ENCODE measurements around the gene SLAMF1.
"Not testable (repeated sequence)": the region's sequence is repeated elsewhere in the genome, so short reads cannot be mapped to it uniquely, and the experiment has no call there.

SLAMF1 gene

DNA sequence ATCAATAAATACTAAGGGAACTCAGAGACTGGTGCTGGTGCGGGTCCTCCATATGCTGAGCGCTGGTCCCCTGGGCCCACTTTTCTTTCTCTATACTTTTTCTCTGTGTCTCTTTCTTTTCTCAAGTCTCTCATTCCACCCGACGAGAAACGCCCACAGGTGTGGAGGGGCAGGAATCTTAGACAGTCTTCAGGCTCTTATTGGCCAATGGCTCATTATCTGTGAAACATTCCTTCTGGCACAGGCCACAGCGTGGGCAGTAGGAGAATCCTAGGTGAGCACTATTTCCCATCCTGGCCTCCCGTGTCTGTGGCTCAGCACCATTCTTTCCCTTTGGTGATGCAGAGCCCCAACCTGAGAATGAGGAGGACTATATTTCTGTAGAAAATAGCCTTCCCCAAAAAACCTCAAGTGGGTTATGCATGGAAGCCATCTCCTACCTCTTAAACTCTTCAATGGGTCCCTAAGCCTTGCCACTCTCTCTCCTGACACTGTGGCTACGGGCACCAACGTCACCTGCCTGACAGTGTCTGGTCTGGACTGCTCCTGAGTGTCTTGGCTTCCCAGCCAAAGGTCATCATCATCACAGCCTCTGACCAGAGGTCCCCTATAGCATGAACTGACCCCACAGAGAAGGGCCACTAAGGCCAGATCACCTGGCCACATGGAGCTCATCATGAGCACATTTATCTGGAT lies 6.2 kb upstream of the SLAMF1 start:
- Histone ChIP-seq H3K9me3 (no peaks in the 10 kb centered on the region), H3K36me3 (no peaks in the 10 kb centered on the region), H3K4me3 (ENCODE audit: low read depth, low read length) (no peak overlapping the region), H3K4me1 (no peaks in the 10 kb centered on the region), H3K27me3 (no peaks in the 10 kb centered on the region)
- TF ChIP-seq, protein P1, sequence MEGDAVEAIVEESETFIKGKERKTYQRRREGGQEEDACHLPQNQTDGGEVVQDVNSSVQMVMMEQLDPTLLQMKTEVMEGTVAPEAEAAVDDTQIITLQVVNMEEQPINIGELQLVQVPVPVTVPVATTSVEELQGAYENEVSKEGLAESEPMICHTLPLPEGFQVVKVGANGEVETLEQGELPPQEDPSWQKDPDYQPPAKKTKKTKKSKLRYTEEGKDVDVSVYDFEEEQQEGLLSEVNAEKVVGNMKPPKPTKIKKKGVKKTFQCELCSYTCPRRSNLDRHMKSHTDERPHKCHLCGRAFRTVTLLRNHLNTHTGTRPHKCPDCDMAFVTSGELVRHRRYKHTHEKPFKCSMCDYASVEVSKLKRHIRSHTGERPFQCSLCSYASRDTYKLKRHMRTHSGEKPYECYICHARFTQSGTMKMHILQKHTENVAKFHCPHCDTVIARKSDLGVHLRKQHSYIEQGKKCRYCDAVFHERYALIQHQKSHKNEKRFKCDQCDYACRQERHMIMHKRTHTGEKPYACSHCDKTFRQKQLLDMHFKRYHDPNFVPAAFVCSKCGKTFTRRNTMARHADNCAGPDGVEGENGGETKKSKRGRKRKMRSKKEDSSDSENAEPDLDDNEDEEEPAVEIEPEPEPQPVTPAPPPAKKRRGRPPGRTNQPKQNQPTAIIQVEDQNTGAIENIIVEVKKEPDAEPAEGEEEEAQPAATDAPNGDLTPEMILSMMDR (IDR thresholded peaks at IDR 0.05; ENCODE audit: low read depth, low read length): no peak
- no peak for DNase-seq

DNA sequence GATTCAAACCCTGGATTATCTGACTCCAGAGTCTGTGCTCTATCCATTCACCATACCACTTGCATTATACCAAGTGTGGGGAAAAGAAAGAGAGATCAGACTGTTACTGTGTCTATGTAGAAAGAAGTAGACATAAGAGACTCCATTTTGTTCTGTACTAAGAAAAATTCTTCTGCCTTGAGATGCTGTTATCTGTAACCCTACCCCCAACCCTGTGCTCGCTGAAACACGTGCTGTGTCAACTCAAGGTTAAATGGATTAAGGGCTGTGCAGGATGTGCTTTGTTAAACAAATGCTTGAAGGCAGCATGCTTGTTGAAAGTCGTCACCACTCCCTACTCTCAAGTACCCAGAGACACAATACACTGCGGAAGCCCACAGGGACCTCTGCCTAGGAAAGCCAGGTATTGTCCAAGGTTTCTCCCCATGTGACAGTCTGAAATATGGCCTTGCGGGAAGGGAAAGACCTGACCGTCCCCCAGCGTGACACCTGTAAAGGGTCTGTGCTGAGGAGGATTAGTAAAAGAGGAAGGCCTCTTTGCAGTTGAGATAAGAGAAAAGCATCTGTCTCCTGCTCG lies 5.3 kb upstream of the SLAMF1 start:
- not testable (repeated sequence) for H3K36me3 ChIP-seq; H3K9me3 ChIP-seq; DNase-seq; H3K4me3 ChIP-seq (ENCODE audit: low read depth, low read length); H3K4me1 ChIP-seq; H3K27me3 ChIP-seq

DNA sequence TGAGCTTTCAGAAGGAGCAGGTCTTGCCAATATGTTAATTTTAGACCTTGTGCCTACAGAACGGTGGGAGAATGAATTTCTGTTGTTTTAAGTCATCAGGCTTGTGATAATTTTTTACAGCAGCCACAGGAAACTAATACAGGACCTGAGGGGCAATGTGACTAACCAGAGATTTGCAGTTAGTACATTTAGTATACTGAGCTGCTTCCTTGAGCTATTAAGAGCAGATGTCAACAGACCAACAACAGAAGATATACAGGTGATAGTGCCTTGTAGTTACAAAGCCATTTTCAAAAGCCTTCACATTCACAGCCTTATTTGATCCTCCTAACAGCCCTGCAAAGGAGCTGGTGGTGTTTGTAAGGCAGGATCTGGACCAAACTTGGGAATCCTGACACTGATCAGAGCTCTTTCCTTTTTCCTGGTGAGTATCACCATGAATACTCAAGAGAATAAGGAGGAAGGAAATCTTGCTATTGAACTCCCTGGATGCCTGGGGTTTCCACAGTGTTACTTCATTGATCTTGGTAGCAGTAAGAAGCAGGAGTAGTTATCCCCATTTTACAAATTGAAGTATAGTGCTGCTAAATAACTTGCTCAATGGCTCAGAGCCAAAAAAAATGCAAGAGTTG lies 4.7 kb upstream of the SLAMF1 start:
- H3K9me3 ChIP-seq: no peaks in the 10 kb centered on the region
- H3K4me3 ChIP-seq (ENCODE audit: low read depth, low read length): no peak overlapping the region
- TF ChIP-seq, protein P1 (IDR thresholded peaks at IDR 0.05; ENCODE audit: low read depth, low read length): no peak
- DNase-seq: no peak
- no peaks in the 10 kb centered on the region for H3K36me3 ChIP-seq
- no peaks in the 10 kb centered on the region for H3K4me1 ChIP-seq
- H3K27me3 ChIP-seq: no peaks in the 10 kb centered on the region

DNA sequence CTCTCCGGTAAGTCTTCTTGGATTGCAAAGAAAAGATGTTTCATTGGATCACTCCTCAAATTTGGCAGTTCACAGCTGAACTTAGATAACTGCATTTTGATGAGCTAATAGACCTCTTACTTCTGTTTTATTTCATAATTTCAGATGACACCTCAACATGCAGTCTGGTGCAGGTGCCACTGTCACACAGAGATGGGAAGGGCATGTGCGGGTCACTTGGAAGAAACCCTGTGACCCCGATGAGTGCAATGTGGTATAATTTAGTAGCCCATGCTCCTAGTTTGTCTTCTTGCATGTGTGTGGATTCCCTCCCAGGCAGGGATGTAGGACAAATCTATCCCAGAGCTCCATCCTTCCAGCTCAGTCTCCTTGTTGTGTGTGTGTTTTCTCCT lies 481 bp upstream of the SLAMF1 start:
- no peak overlapping the region for H3K4me3 ChIP-seq (ENCODE audit: low read depth, low read length)
- no peak for DNase-seq
- no peaks in the 10 kb centered on the region; the same call in 1 of the 2 replicates for H3K27me3 ChIP-seq
- TF ChIP-seq, protein P1 (IDR thresholded peaks at IDR 0.05; ENCODE audit: low read depth, low read length): no peak
- no peaks in the 10 kb centered on the region for H3K9me3 ChIP-seq
- no peaks in the 10 kb centered on the region for H3K36me3 ChIP-seq
- no peaks in the 10 kb centered on the region for H3K4me1 ChIP-seq

DNA sequence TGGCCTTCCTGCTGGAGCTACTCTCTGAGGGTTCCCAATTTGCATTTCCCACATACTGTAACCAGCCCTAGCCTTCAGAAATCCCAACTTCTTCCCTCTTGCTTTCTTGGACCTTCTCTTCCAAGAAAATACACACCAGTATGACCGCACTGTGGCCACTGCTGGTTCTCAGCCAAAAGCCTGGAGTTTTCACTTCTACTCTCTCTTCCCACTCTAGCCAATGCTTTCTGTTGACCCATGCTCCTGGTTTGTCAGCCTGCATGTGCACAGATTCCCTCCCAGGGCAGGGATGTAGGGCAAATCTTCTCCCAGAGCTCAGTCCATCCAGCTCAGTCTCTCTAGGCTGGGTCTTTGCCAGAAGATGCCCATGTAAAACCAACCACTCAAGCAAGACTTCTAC lies 664 bp downstream of the SLAMF1 start:
- H3K27me3 ChIP-seq: no peaks in the 10 kb centered on the region; the same call in 1 of the 2 replicates
- TF ChIP-seq, protein P1 (IDR thresholded peaks at IDR 0.05; ENCODE audit: low read depth, low read length): no peak
- H3K4me3 ChIP-seq (ENCODE audit: low read depth, low read length): no peak overlapping the region

DNA sequence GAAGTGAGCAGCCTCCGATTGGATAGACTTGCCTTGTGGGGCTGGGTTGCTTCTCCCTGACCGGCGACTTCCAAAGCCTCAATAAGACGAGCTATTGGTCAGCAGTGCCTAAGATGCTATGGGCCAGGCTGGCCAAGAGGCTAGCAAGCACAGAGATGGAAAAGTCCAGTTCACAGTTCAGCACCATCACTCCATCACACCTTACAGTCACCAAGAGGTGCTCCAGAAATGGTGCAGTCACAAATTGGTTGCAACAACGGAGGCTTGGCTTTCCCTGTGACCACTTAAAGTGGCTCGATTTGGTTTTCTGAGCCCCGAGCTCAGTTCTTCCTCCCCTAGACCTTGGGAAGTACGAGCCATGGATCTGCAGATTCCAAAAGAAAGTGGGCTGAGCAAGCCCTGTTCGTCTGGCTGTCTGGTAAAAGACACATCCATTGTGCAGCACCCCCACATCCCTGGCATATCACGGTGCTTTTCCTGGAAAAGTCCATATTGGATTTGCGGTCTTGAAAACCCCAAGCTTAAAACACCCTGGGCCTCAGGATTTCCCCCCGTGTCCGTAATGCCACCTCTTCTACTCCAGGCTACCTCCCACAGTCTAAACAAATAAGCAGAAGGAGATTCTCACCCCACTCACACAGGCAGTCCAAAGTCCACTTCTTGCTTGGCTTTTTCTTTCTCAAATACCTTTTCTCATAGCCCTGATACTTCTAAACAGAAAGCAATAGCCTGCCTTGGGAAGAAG lies 1.3 kb downstream of the SLAMF1 start:
- Histone ChIP-seq H3K9me3 (no peaks in the 10 kb centered on the region), H3K4me3 (ENCODE audit: low read depth, low read length) (no peak overlapping the region), H3K36me3 (no peaks in the 10 kb centered on the region), H3K4me1 (no peaks in the 10 kb centered on the region), H3K27me3 (no peaks in the 10 kb centered on the region; the same call in 1 of the 2 replicates)
- DNase-seq: no peak
- TF ChIP-seq, protein P1 (IDR thresholded peaks at IDR 0.05; ENCODE audit: low read depth, low read length): no peak

More for the DNA sequence above, 664 bp downstream of the SLAMF1 start:
- H3K9me3 ChIP-seq: no peaks in the 10 kb centered on the region
- no peaks in the 10 kb centered on the region for H3K4me1 ChIP-seq
- DNase-seq: no peak
- H3K36me3 ChIP-seq: no peaks in the 10 kb centered on the region
